ENCODE measurements around the gene INHBB.

Gene INHBB

GRCh38 chr2:120399889-120400240 lies 53.9 kb downstream of the INHBB start:
- no peak for DNase-seq

DNA sequence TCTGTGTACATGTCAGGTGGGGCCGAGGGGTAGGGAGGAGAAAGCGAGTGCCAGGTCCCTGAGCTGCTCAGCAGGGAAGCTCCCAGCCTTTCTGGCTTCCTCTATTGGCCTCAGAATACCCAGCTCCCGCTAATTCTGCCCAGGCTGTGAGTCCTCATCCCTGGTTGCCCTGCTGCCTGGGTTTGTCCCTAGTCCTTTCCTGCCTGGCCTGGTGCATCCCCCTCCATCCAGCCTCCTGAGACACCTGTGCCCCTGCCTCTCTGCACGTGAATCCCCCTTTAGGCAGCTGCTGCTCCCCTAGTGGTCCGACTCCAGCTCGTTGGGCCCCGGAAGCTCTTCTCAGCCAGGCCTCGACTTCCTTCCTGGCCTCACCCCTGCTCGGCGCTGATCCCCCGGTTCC lies 54.6 kb downstream of the INHBB start:
- no peak for DNase-seq
